Subcutaneous abdominal adipose tissue (tissue), 5 donors: ENCODE results near the gene YPEL1.
"Not testable (repeated sequence)": the region's sequence is repeated elsewhere in the genome, so short reads cannot be mapped to it uniquely, and the experiment has no call there.

ENCODE experiments used
- H3K27ac ChIP-seq: one replicate; pipeline ENCODE4 v1.7.0; 2013; ENCODE audit warnings: low read depth, mild to moderate bottlenecking, inconsistent platforms, low read length, moderate library complexity
- H3K27me3 ChIP-seq, 5 donors: one replicate each; pipeline ENCODE4 v1.7.0; 2013; ENCODE audit warnings: low read length in 5 of 5, inconsistent platforms in 1 of 5; ENCODE audit not compliant: control insufficient read depth in 5 of 5, insufficient read depth in 4 of 5
- H3K36me3 ChIP-seq, 5 donors: one replicate each; pipeline ENCODE4 v1.7.0; 2013; ENCODE audit warnings: low read length in 5 of 5; ENCODE audit not compliant: control insufficient read depth in 5 of 5, insufficient read depth in 5 of 5
- H3K4me1 ChIP-seq, 5 donors: one replicate each; pipeline ENCODE4 v1.7.0; 2013; ENCODE audit warnings: low read length in 5 of 5, mild to moderate bottlenecking in 3 of 5, moderate library complexity in 1 of 5; ENCODE audit not compliant: control insufficient read depth in 5 of 5, insufficient read depth in 5 of 5
- H3K4me3 ChIP-seq, 5 donors: one replicate each; pipeline ENCODE4 v1.7.0; 2013; ENCODE audit warnings: low read length in 5 of 5, low read depth in 1 of 5
- H3K9ac ChIP-seq, 5 donors: one replicate each; pipeline ENCODE4 v1.7.0; 2013; ENCODE audit warnings: low read length in 5 of 5, mild to moderate bottlenecking in 4 of 5, moderate library complexity in 3 of 5
- H3K9me3 ChIP-seq, 5 donors: one replicate each; pipeline ENCODE4 v1.7.0; 2013; ENCODE audit warnings: low read length in 5 of 5; ENCODE audit not compliant: control insufficient read depth in 5 of 5
- donor health status: healthy.
- donor health status: healthy.
- donor health status: healthy.
- donor health status: healthy.
- donor health status: healthy.

YPEL1 gene

DNA sequence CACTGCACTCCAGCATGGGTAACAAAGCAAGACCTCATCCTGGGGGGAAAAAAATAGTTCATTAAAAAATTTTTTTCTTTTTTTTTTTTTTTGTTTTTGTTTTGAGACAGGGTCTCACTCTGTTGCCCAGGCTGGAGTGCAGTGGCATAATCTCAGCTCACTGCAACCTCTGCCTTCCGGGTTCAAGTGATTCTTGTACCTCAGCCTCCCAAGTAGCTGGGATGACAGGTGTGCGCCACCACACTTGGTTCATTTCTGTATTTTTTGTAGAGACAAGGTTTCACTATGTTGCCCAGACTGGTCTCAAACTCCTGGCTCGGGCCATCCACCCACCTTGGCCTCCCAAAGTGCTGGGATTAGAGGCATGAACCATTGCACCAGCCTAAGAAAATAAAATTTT lies 11.1 kb downstream of the YPEL1 start:
- not testable (repeated sequence) for H3K4me1 ChIP-seq, H3K27ac ChIP-seq, H3K4me3 ChIP-seq, H3K9me3 ChIP-seq, H3K27me3 ChIP-seq, H3K36me3 ChIP-seq, H3K9ac ChIP-seq

DNA sequence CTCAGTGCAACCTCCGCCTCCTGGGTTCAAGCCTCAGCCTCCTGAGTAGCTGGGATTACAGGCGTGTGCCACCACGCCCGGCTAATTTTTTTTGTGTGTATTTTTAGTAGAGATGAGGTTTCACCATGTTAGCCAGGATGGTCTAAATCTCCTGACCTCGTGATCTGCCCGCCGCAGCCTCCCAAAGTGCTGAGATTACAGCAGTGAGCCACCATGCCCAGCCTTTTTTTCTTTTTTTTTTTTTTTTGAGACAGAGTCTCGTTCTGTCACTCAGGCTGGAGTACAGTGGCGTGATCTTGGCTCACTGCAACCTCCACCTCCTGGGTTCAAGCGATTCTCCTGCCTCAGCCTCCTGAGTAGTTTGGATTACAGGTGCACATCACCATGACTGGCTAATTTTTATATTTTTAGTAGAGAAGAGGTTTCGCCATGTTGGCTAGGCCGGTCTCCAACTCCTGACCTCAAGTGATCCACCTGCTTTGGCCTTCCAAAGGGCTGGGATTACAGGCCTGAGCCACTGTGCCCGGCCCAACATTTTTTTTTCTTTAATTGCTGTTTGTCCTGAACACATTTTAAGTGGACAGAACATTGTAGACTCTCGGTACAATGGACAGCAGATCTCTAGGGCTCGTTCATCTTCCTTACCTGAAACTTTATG lies 14.3 kb downstream of the YPEL1 start:
- not testable (repeated sequence) for H3K27me3 ChIP-seq, H3K27ac ChIP-seq, H3K4me3 ChIP-seq, H3K36me3 ChIP-seq, H3K9me3 ChIP-seq, H3K4me1 ChIP-seq, H3K9ac ChIP-seq

DNA sequence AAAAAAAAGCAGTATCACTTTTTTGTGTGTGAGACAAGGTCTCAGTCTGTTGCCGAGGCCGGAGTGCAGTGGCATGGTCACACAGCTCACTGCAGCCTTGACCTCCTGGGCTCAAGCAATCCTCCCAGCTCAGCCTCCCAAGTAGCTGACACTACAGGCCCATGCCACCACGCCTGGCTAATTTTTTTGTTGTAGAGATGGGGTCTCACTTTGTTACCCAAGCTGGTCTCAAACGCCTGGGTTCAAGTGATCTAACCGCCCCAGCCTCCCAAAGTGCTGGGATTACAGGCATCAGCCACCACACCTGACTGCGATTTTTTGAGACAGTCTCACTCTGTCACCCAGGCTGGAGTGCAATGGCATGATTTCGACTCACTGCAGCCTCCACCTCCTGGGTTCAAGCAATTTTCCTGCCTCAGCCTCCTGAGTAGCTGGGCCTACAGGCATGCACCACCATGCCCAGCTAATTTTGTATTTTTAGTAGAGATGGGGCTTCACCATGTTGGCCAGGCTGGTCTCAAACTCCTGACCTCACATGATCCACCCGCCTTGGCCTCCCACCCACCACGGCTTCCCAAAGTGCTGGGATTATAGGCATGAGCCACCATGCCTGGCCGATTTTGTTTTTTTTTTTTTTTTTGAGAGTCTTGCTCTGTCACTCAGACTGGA lies 15.3 kb downstream of the YPEL1 start:
- H3K9ac ChIP-seq, H3K4me1 ChIP-seq, H3K27me3 ChIP-seq, H3K27ac ChIP-seq, H3K36me3 ChIP-seq, H3K4me3 ChIP-seq, H3K9me3 ChIP-seq: not testable (repeated sequence)

DNA sequence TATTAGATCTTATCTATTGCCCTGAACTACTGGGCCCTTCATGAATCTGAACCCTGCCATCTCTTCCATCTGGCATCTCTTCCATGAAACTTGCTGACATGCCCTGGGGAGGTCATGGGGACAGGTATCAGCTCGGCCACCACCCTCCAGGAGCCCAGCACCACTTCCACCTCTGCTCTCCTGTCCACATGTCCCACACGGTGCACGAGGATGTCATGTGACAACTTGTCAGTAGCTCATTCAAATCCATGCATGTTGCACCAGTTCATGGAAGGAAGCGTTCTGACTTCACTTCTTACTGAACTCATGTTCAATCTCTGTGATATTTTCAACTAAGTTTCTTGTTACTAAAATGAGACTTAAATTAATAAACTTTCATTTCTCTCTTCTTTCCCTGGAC lies 16.6 kb downstream of the YPEL1 start:
- no peaks in the 10 kb centered on the region for H3K36me3 ChIP-seq

DNA sequence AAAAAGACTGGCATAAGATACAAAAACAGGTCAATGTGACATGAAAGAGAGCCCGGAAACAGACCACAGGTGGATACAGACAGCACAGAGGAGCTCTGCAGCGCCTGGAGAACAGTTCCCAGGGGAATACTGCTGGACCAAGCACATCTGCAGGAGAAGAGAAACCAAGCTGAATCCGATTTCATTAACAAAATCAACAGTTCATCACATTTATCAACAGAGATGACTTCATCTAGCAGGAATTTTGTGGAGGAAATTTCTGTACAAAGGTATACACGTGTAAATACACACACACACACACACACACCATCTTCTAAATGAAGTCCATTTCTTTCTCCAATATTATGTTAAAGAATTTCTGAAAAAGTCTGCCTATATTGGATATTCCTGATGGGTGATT lies 17.1 kb downstream of the YPEL1 start:
- Histone ChIP-seq H3K4me3 (no peak overlapping the region), H3K9me3 (no peaks in the 10 kb centered on the region), H3K4me1 (peaks cover 0 to under 1% (median 0%) of the 10 kb centered on the region in 5 donors), H3K9ac (no peak overlapping the region), H3K36me3 (no peaks in the 10 kb centered on the region), H3K27me3 (no peaks in the 10 kb centered on the region), H3K27ac (no peak overlapping the region)

More for the DNA sequence above, 16.6 kb downstream of the YPEL1 start:
- Histone ChIP-seq H3K9ac (no peak overlapping the region), H3K4me1 (no peaks in the 10 kb centered on the region), H3K27me3 (no peaks in the 10 kb centered on the region), H3K4me3 (no peak overlapping the region), H3K27ac (no peak overlapping the region), H3K9me3 (no peaks in the 10 kb centered on the region)

DNA sequence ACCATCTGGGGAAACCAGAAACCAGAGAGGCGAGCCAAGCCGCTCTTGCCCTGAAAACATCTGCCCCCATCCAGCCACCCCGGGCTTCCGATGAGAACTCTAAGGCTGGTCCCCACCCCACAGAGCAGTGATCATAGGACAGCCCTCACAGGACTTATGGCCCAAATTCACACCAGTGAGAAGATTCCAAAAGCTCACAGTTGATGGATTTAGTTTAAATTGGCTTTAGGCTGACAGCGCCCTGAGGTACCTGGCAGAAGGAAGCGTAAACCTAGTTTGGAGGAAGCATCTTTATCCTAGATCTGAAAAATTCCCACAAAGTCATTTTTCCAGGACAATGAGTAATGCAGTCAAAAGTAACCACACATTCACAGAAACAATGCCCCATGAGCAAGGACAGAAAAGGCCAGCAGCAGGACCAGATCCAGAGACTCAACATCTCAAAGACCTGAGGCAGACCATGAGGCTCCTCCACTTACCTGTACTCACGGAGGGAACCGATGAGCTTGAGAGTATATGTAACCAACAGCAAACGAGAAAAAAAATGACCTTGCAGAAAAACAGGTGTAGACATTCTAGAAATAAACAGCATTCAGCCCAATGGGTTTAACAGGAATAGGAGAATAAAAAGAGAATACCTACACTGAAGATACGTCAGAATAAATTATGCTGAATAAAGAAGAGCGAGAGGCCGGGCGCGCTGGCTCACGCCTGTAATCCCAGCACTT lies 19.0 kb downstream of the YPEL1 start:
- not testable (repeated sequence) for H3K27me3 ChIP-seq, H3K27ac ChIP-seq, H3K9ac ChIP-seq, H3K9me3 ChIP-seq, H3K36me3 ChIP-seq, H3K4me3 ChIP-seq
- peaks cover 0 to 11% (median 8%) of the 10 kb centered on the region in 5 donors for H3K4me1 ChIP-seq

DNA sequence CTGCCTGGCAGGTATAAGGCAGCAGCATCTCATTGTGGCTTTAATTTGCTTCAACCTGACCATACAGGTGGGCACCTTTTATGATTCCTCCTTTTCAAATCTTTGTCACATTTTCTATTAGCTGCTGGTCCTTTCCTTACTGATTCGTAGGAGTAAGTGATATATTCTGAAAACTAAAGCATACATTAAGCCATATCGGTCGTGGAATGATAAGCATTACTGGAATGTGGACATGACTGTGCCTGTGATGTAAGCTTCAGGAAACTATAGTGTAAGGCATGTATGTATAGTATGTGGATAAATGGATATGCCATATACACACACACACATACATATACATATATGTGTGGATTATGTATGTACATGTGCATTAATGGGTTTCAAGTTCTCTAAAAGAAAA lies 20.8 kb downstream of the YPEL1 start:
- Histone ChIP-seq H3K27me3 (no peaks in the 10 kb centered on the region), H3K27ac (no peak overlapping the region), H3K4me1 (peaks cover 0 to 13% (median 8%) of the 10 kb centered on the region in 5 donors), H3K9ac (no peak overlapping the region), H3K9me3 (no peaks in the 10 kb centered on the region), H3K36me3 (peaks cover 0 to 7% (median 0%) of the 10 kb centered on the region in 5 donors), H3K4me3 (no peak overlapping the region)

DNA sequence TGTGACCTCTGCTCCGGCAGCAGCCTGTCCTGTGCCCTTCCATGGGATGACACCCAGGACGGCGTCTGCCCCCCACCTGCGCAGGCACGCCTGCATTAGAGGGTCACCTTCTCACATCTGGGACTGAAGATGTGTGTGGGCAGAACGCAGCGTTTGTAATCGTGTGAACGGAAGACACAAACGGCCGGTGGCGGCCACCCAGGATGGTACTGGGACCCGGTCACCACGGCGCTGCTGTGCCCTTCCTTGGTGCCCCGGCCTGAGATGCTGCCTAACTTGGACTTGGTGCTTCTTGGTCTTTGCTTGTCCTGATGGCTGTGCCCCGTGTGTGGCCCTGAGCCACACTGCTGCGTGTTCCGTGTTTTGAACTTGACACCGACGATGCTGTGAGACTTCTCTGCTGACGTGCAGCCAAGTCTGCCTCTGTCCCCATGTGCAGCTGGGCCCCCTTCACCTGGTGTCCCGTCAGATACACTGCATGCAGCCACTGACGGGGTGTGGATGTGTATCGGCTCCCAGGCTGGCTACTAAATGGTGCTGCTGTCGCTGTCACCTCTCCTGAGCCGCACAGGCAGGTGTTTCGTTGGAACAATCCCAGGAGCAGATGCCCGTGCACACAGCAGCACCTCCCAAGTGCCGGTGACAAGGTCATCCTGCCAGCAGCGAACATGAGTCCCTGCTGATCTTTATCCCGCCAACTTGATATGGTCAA lies 21.4 kb downstream of the YPEL1 start:
- Histone ChIP-seq H3K4me3 (no peak overlapping the region), H3K36me3 (peaks cover 0 to 10% (median 0%) of the 10 kb centered on the region in 5 donors), H3K27me3 (no peaks in the 10 kb centered on the region), H3K9me3 (no peaks in the 10 kb centered on the region), H3K9ac (no peak overlapping the region), H3K4me1 (peaks cover 0 to 13% (median 8%) of the 10 kb centered on the region in 5 donors), H3K27ac (no peak overlapping the region)

DNA sequence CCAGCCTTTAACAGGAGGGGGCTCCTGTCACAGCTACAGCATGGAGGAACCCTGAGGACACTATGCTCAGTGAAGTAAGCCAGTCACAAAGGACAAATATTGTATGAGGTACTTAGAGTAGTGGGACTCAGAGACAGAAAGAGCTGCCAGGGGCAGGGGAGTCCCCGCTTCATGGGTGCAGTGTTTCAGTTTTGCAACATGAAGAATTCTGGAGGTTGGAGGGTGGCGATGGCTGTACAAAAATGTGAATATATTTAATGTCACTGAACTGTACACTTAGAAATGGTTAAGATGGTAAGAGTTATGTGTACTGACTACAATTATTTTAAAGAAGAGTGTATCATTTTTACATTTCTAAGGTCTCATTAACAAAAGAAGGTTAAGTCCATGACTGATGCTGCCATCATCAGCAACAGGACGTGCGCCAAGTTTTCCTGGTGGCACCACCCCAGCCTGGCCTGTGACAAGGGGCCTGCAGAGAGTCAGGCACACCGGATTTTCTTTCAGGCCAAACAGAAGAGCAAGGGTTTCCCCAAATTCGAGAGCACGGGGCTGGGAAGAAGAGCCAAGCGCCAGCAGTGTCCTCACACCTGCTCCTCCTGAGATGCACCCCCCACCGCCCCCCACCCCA lies 22.1 kb downstream of the YPEL1 start:
- Histone ChIP-seq H3K36me3 (peaks cover 0 to 13% (median 0%) of the 10 kb centered on the region in 5 donors), H3K27ac (no peak overlapping the region), H3K4me3 (peak overlapping the region in 2 of 5 donors; percentile 42 to 58), H3K9me3 (no peaks in the 10 kb centered on the region), H3K4me1 (peaks cover 0 to 13% (median 8%) of the 10 kb centered on the region in 5 donors), H3K9ac (peak overlapping the region in 1 of 5 donors; percentile 44), H3K27me3 (no peaks in the 10 kb centered on the region)
